Astrocyte (in vitro differentiated cells and primary cell): ENCODE measurements around the gene FBLN1. TPM values are rescaled to one million over a fixed set of nuclear protein-coding genes. Genes with fewer than 3 reads are reported as not detected.

Experiments used
- DNase-seq: peaks from one replicate; pipeline ENCODE4 v3.0.0-alpha.2; 2010; ENCODE audit warnings: low read depth
- FAIRE-seq: peaks from 2 replicates; lab custom pipeline; 2011; peaks lifted over from hg19 to GRCh38; lab: Jason Lieb, UNC
- H2AFZ ChIP-seq: 2 replicates; pipeline ENCODE4 v1.6.0; 2012; ENCODE audit warnings: low read depth, low read length, inconsistent platforms
- H3K27ac ChIP-seq: 2 replicates; pipeline ENCODE4 v1.5.1; 2011; ENCODE audit warnings: low read depth, low read length, inconsistent platforms
- H3K27me3 ChIP-seq: 2 replicates; pipeline ENCODE4 v1.6.0; 2011; ENCODE audit warnings: low read length, inconsistent platforms; ENCODE audit not compliant: insufficient read depth
- H3K36me3 ChIP-seq: 2 replicates; pipeline ENCODE4 v1.5.1; 2011; ENCODE audit warnings: low read length, inconsistent platforms; ENCODE audit not compliant: insufficient read depth
- H3K4me1 ChIP-seq: 2 replicates; pipeline ENCODE4 v1.5.1; 2011; ENCODE audit warnings: low read length, inconsistent platforms; ENCODE audit not compliant: insufficient read depth
- H3K4me2 ChIP-seq: 2 replicates; pipeline ENCODE4 v1.6.0; 2012; ENCODE audit warnings: low read length, inconsistent platforms
- H3K4me3 ChIP-seq: 2 replicates; pipeline ENCODE4 v1.5.1; 2011; ENCODE audit warnings: low read depth, mild to moderate bottlenecking, low read length, inconsistent platforms; ENCODE audit not compliant: insufficient read depth
- H3K79me2 ChIP-seq: 2 replicates; pipeline ENCODE4 v1.6.0; 2012; ENCODE audit warnings: mild to moderate bottlenecking, low read length, inconsistent platforms; ENCODE audit not compliant: insufficient read depth
- H3K9ac ChIP-seq: 2 replicates; pipeline ENCODE4 v1.6.0; 2012; ENCODE audit warnings: mild to moderate bottlenecking, low read length, inconsistent platforms
- H3K9me3 ChIP-seq: 2 replicates; pipeline ENCODE4 v1.5.1; 2012; ENCODE audit warnings: low read depth, mild to moderate bottlenecking, low read length, inconsistent platforms; ENCODE audit not compliant: insufficient read depth
- H4K20me1 ChIP-seq: 2 replicates; pipeline ENCODE4 v1.6.0; 2012; ENCODE audit warnings: low read length, inconsistent platforms; ENCODE audit not compliant: insufficient read depth
- H3K27ac Mint-ChIP-seq: one replicate; pipeline ENCODE4 v1.8.0; 2021; ENCODE audit warnings: mild to moderate bottlenecking, mixed read lengths; ENCODE audit not compliant: unreplicated experiment
- H3K27me3 Mint-ChIP-seq: one replicate; pipeline ENCODE4 v1.8.0; 2021; ENCODE audit warnings: low read depth, mixed read lengths; ENCODE audit not compliant: unreplicated experiment
- H3K36me3 Mint-ChIP-seq: one replicate; pipeline ENCODE4 v1.8.0; 2021; ENCODE audit warnings: low read depth, mixed read lengths; ENCODE audit not compliant: unreplicated experiment
- H3K4me1 Mint-ChIP-seq: one replicate; pipeline ENCODE4 v1.8.0; 2021; ENCODE audit warnings: low read depth, mixed read lengths; ENCODE audit not compliant: unreplicated experiment
- H3K4me3 Mint-ChIP-seq: one replicate; pipeline ENCODE4 v1.8.0; 2021; ENCODE audit warnings: mild to moderate bottlenecking, moderate library complexity, mixed read lengths; ENCODE audit not compliant: unreplicated experiment
- H3K9me3 Mint-ChIP-seq: one replicate; pipeline ENCODE4 v1.8.0; 2021; ENCODE audit warnings: mild to moderate bottlenecking, mixed read lengths; ENCODE audit not compliant: unreplicated experiment
- CTCF ChIP-seq: IDR thresholded peaks from 2 replicates; pipeline ENCODE4 v1.5.1; 2011; ENCODE audit warnings: low read depth, mild to moderate bottlenecking, inconsistent platforms, low read length, moderate library complexity; ENCODE audit not compliant: insufficient read depth
- EZH2 ChIP-seq: IDR thresholded peaks from 2 replicates; pipeline ENCODE4 v1.6.1; 2012; ENCODE audit warnings: mild to moderate bottlenecking, low read length, inconsistent platforms; ENCODE audit not compliant: insufficient read depth
- total RNA-seq: library from RNA; stranded (reverse); gene quantifications from 2 replicates; pipeline ENCODE4 v1.2.1, GENCODE V29; 2021

The FBLN1 gene
- total RNA-seq, 1 donor from 2014 or later: 69.2 TPM

- Histone ChIP-seq H3K27ac (no peak overlapping the region), H4K20me1 (peaks cover 14% of the 10 kb centered on the region), H3K9me3 (no peaks in the 10 kb centered on the region), H3K9ac (no peak overlapping the region), H3K27me3 (no peaks in the 10 kb centered on the region), H3K4me2 (peak overlapping the region; percentile 9), H3K4me1 (peaks cover 46% of the 10 kb centered on the region), H3K36me3 (no peaks in the 10 kb centered on the region), H3K79me2 (peaks cover 69% of the 10 kb centered on the region), H2AFZ (no peak overlapping the region), H3K4me3 (no peak overlapping the region)
- no peak for TF ChIP-seq EZH2
- TF ChIP-seq CTCF: no peak
- H3K9me3 Mint-ChIP-seq: no peaks in the 10 kb centered on the region
- H3K4me3 Mint-ChIP-seq: no peak overlapping the region
- H3K27me3 Mint-ChIP-seq: peaks cover 2% of the 10 kb centered on the region
- no peak overlapping the region for H3K27ac Mint-ChIP-seq
- H3K4me1 Mint-ChIP-seq: peaks cover 19% of the 10 kb centered on the region
- peaks cover 1% of the 10 kb centered on the region for H3K36me3 Mint-ChIP-seq
- DNase-seq (no peak), FAIRE-seq (no peak)
Observed at GRCh38 chr22:45506816-45507360, 4.2 kb downstream of the FBLN1 start.

GRCh38 chr22:45507798-45508197 lies 5.1 kb downstream of the FBLN1 start:
- Histone ChIP-seq H3K4me2 (no peak overlapping the region), H2AFZ (no peak overlapping the region), H3K36me3 (no peaks in the 10 kb centered on the region), H3K27ac (no peak overlapping the region), H3K4me3 (no peak overlapping the region), H3K27me3 (no peaks in the 10 kb centered on the region), H3K4me1 (peaks cover 55% of the 10 kb centered on the region), H3K79me2 (peaks cover 74% of the 10 kb centered on the region), H3K9ac (no peak overlapping the region), H3K9me3 (no peaks in the 10 kb centered on the region), H4K20me1 (peaks cover 14% of the 10 kb centered on the region)
- FAIRE-seq (no peak), DNase-seq (no peak)
- Mint-ChIP-seq H3K9me3 (no peaks in the 10 kb centered on the region), H3K27me3 (peaks cover 2% of the 10 kb centered on the region), H3K4me3 (no peak overlapping the region), H3K36me3 (peaks cover 1% of the 10 kb centered on the region), H3K27ac (no peak overlapping the region), H3K4me1 (peaks cover 23% of the 10 kb centered on the region)
- TF ChIP-seq CTCF (no peak), EZH2 (no peak)

- H3K27ac ChIP-seq: no peak overlapping the region
- peaks cover 18% of the 10 kb centered on the region for H4K20me1 ChIP-seq
- no peak overlapping the region for H3K9ac ChIP-seq
- Mint-ChIP-seq H3K9me3 (no peaks in the 10 kb centered on the region), H3K4me3 (no peak overlapping the region), H3K36me3 (peaks cover 1% of the 10 kb centered on the region), H3K4me1 (peaks cover 25% of the 10 kb centered on the region), H3K27me3 (peaks cover 2% of the 10 kb centered on the region), H3K27ac (no peak overlapping the region)
- H3K79me2 ChIP-seq: peaks cover 74% of the 10 kb centered on the region
- H3K4me2 ChIP-seq: no peak overlapping the region
- peaks cover 49% of the 10 kb centered on the region for H3K4me1 ChIP-seq
- no peak overlapping the region for H3K4me3 ChIP-seq
- H3K27me3 ChIP-seq: no peaks in the 10 kb centered on the region
- no peak for FAIRE-seq
- no peak for DNase-seq
- H3K36me3 ChIP-seq: no peaks in the 10 kb centered on the region
- no peak for TF ChIP-seq CTCF
- no peak for TF ChIP-seq EZH2
- H2AFZ ChIP-seq: no peak overlapping the region
- H3K9me3 ChIP-seq: no peaks in the 10 kb centered on the region
Observed at GRCh38 chr22:45508814-45509213, 6.1 kb downstream of the FBLN1 start.
